GM15510 (cell line): ENCODE measurements around the gene SOX5.

Source experiments
- POLR2A ChIP-seq: IDR thresholded peaks from 3 replicates; pipeline ENCODE4 v1.6.1; 2011; ENCODE audit warnings: borderline replicate concordance; ENCODE audit not compliant: insufficient read length; ENCODE audit errors: extremely low read depth

The SOX5 gene

DNA sequence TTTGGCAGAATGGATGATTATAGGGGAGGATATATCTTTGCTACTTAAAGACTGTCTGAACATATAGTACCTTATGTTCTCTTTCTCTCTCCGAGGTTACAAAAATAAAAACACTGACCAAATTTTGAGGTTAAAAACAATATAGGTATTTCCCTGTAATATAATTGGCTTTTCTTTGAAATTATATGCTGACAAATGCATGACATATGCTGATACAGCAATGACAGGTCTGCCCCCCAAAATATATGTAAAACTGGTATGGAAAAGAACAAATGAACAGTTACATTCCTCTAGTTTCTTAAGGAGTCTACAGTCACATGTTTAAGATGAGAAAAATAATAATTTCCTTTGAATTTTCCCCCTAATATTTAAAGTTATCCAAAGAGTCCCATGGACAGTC lies 405.7 kb downstream of the SOX5 start:
- TF ChIP-seq POLR2A: no peak

DNA sequence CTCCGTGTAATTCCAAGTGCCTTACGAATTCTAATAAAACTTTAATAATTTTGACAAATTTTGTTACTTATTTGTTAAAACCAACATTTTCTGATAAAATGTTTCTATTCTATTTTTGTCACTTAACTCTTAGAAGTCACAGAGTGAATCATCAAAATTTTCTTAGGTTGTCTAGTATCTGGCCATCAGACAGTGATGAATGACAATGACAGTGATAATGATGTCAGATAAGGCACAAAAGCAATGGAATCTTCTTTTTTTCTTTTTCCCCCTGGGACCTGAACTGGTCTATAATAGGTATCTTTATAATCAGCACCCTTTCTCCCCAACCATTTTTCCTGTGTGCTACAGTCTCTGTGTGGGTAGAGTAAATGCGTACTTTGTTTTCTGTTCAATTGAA lies 407.3 kb downstream of the SOX5 start:
- TF ChIP-seq POLR2A: no peak

- TF ChIP-seq POLR2A: no peak
Measured at GRCh38 chr12:23540572-23540971, 408.9 kb downstream of the SOX5 start.

- TF ChIP-seq POLR2A: no peak
Measured at GRCh38 chr12:23536293-23536692, 413.2 kb downstream of the SOX5 start.

- no peak for TF ChIP-seq POLR2A
Measured at GRCh38 chr12:23535441-23535840, 414.0 kb downstream of the SOX5 start.

DNA sequence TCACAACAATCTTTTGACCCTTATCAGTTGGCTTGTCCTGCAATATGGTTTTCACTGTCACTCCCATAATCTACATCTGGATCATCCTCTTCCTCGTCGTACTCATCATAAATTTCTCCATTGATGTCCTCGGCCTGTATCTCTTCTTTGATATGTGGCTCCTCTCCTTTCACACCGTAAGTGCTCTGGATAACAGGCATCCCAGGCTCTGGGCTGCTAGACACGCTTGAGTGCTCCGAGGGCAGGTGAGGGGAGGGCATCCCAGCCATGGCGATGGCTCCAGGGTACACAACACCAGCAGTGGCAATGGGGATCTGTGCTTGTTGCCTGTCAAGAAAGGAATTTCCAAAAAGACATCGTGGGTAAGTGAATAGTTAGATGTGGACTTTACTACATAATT lies 415.3 kb downstream of the SOX5 start:
- no peak for TF ChIP-seq POLR2A

DNA sequence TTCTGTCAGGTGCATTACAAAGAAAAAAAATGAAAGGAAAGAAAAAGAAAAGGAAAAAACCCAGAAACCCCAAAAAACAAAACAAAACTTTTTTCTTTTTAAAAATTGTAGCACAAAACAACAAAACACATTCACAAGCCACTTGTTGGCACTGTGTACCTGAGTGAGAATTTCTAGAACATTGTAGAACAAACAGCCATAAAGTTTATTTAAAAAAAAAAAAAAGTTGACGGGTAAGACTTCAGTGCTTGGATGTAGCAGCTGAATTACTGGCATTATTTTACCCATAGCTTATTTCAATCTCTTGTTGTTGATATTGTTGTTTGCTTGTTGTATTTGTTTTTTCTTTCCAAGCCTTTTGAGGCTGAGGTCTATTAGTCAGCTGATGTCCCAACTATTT lies 415.8 kb downstream of the SOX5 start:
- TF ChIP-seq POLR2A: no peak

GRCh38 chr12:23533265-23533664 lies 416.2 kb downstream of the SOX5 start:
- no peak for TF ChIP-seq POLR2A

DNA sequence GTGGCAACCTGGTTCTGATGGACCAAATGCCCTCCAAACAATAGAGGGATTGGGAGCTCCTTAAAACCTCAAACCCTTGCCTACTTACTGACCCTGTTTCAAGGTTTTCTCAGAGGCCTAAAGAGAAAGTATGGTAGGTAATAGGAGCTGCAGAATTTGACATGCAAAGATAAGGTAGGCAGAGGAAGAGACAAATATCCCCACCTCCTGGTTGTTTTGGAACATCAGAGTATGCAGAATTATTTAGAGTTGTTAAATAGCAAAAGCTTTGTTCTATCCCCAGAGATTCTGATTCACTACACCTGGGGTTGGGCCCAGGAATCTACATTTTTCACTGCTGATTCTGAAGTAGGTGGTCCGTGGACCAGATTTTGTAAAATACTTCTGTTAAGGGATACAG lies 421.2 kb downstream of the SOX5 start:
- no peak for TF ChIP-seq POLR2A

DNA sequence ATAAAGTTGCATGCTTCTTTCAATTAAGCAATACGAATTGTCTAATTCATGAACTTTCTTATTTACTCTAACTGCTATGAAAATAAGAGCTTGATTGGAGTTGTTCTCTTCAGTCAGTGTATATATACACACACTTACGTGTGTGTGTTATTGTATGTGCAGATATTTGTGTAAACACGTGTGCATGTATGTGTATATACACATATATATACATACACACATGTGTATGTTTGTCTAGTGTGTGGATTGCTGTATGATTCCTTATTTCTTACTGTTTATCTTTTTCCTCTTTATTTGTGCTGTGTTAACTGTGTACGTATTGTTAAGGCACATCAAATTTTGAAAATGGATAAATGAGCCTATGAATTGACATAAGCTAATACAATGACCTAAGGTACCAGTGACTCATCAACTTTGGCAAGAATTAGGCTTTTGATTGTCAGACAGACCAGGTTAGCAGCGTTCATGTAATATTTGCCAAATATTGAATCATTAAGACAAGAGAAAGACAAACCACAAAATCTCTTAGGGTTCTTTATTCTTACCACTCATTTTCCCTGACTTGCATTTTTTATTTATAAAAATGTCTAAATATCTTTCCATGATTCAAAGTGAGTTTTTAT lies 423.9 kb downstream of the SOX5 start:
- TF ChIP-seq POLR2A: no peak

DNA sequence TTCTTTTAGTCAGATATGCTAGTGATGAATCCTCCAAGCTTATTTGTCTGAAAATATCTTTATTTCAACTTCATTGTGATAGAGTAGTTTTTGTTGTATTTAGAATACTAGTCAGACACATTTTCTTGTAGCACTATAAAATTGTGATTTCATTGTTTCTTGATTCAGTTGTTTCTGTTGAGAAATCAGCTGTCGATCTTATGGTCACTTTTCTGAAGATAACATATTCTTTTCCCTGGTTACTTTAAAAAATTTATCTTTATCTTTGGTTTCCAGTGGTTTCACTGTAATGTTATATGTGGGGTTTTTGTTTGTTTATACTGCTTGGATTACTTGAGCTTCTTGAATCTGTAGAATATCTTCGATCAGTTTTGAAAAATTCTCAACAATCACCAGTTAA lies 426.1 kb downstream of the SOX5 start:
- no peak for TF ChIP-seq POLR2A

DNA sequence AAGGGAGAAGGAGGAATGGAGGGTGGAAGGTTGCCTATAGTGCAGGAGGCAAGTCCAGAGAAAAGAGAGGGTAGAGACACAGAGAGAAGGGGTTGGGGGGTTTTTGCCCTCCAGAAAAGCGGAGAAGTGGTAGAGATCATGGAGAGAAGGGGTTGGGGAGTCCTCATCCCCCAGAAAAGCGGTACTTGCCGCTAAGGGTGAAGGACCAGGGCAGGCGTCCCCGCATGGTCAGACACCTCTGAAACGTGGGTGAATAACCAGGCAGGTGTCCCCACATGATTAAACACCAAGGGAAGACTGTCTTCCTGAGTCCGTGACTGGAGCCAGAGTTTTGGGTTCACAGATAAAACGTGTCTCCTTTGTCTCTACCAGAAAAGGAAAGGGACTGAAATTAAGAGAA lies 439.0 kb downstream of the SOX5 start:
- no peak for TF ChIP-seq POLR2A

- TF ChIP-seq POLR2A: no peak
Measured at GRCh38 chr12:23504641-23505399, 444.6 kb downstream of the SOX5 start.

GRCh38 chr12:23504043-23504442 lies 445.4 kb downstream of the SOX5 start:
- no peak for TF ChIP-seq POLR2A

DNA sequence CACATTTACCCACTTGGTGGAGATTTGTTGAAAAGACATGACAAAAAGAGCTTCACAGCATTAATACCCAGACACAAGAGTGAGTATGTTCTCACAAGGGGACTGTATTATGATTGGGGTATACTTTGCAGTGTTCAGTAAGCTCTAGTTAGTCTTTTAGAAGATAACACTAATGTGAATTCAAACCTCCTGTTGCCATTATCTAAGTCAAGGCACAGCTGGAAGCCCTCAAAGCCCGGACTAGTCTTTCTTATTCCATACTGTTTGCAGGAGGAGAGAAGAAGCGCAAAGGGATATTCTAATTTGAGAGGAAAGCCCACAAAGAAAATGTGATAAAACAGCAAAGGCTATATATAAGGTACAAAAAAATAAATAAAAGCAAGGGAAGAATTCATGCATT lies 445.9 kb downstream of the SOX5 start:
- TF ChIP-seq POLR2A: no peak

- TF ChIP-seq POLR2A: no peak
Measured at GRCh38 chr12:23502259-23502658, 447.2 kb downstream of the SOX5 start.
